Neutrophil (primary cell): ENCODE data around the gene PRKCI.
"Not testable (repeated sequence)": the region's sequence is repeated elsewhere in the genome, so short reads cannot be mapped to it uniquely, and the experiment has no call there.

Experiments used
- H3K27ac ChIP-seq: fragments of 200-600 bp; sonication (generic); 2 replicates; pipeline ENCODE4 v1.5.1; 2016; ENCODE audit warnings: mild to moderate bottlenecking, moderate library complexity
- H3K27me3 ChIP-seq: fragments of 200-600 bp; sonication (generic); 2 replicates; pipeline ENCODE4 v1.6.0; 2016; ENCODE audit warnings: mild to moderate bottlenecking
- H3K36me3 ChIP-seq: fragments of 200-600 bp; sonication (generic); 2 replicates; pipeline ENCODE4 v1.5.1; 2017
- H3K4me1 ChIP-seq, 2 experiments: fragments of 200-600 bp in 1 of 2; sonication (generic) in 1 of 2; 1 replicate in 1 of 2; 2 replicates in 1 of 2; pipeline versions ENCODE4 v1.5.1 to v1.6.1; 2013 to 2016; ENCODE audit warnings: low read depth in 1 of 2, low read length in 1 of 2, mild to moderate bottlenecking in 1 of 2, moderate library complexity in 1 of 2; ENCODE audit not compliant: control insufficient read depth in 1 of 2, insufficient read depth in 1 of 2
- H3K4me3 ChIP-seq, 2 experiments: fragments of 200-600 bp in 1 of 2; sonication (generic) in 1 of 2; 1 replicate in 1 of 2; 2 replicates in 1 of 2; pipeline ENCODE4 v1.5.1; 2013 to 2016; ENCODE audit warnings: low read depth in 1 of 2, low read length in 1 of 2, mild to moderate bottlenecking in 1 of 2, moderate library complexity in 1 of 2
- H3K9me3 ChIP-seq: fragments of 200-600 bp; sonication (generic); 2 replicates; pipeline ENCODE4 v1.5.1; 2016
- CTCF ChIP-seq: fragments of 200-600 bp; sonication (generic); IDR thresholded peaks from 2 replicates; pipeline ENCODE4 v1.5.1; 2016; ENCODE audit warnings: antibody characterized with exemption

PRKCI gene

GRCh38 chr3:170270282-170270881, 48.2 kb downstream of the PRKCI start:
- H3K9me3 ChIP-seq = no peaks in the 10 kb centered on the region

GRCh38 chr3:170274641-170275040, 52.4 kb downstream of the PRKCI start:
- no peak overlapping the region for H3K4me3 ChIP-seq
- no peaks in the 10 kb centered on the region for H3K27me3 ChIP-seq
- H3K27ac ChIP-seq = no peak overlapping the region
- TF ChIP-seq CTCF = no peak
- peaks cover 8 to 10% of the 10 kb centered on the region in 2 experiments for H3K4me1 ChIP-seq
- H3K36me3 ChIP-seq = peaks cover 12% of the 10 kb centered on the region
- H3K9me3 ChIP-seq = no peaks in the 10 kb centered on the region

More at GRCh38 chr3:170270282-170270881, 48.2 kb downstream of the PRKCI start:
- TF ChIP-seq CTCF = no peak
- no peaks in the 10 kb centered on the region for H3K27me3 ChIP-seq
- H3K4me3 ChIP-seq = no peak overlapping the region
- no peaks in the 10 kb centered on the region for H3K4me1 ChIP-seq
- H3K36me3 ChIP-seq = peaks cover 12% of the 10 kb centered on the region
- no peak overlapping the region for H3K27ac ChIP-seq

- H3K4me3 ChIP-seq = no peak overlapping the region
- H3K27me3 ChIP-seq = no peaks in the 10 kb centered on the region
- peaks cover 9% of the 10 kb centered on the region for H3K36me3 ChIP-seq
- H3K4me1 ChIP-seq = peaks cover 8 to 10% of the 10 kb centered on the region in 2 experiments
- H3K9me3 ChIP-seq = no peaks in the 10 kb centered on the region
- no peak for TF ChIP-seq CTCF
- H3K27ac ChIP-seq = no peak overlapping the region
Observed at GRCh38 chr3:170275832-170276231, 53.6 kb downstream of the PRKCI start.

- not testable (repeated sequence) for H3K9me3 ChIP-seq, H3K27me3 ChIP-seq, H3K27ac ChIP-seq, H3K36me3 ChIP-seq, H3K4me3 ChIP-seq
- H3K4me1 ChIP-seq = peaks cover 8 to 10% of the 10 kb centered on the region in 2 experiments
Observed at GRCh38 chr3:170277311-170277710, 55.1 kb downstream of the PRKCI start.

GRCh38 chr3:170277833-170278580, 55.8 kb downstream of the PRKCI start:
- Histone ChIP-seq H3K27ac (no peak overlapping the region), H3K4me3 (no peak overlapping the region), H3K27me3 (no peaks in the 10 kb centered on the region), H3K4me1 (peaks cover 8 to 10% of the 10 kb centered on the region in 2 experiments), H3K36me3 (peaks cover 5% of the 10 kb centered on the region), H3K9me3 (no peaks in the 10 kb centered on the region)
- TF ChIP-seq CTCF = no peak

GRCh38 chr3:170278627-170279026, 56.4 kb downstream of the PRKCI start:
- H3K36me3 ChIP-seq = no peaks in the 10 kb centered on the region
- peaks cover 8 to 10% of the 10 kb centered on the region in 2 experiments for H3K4me1 ChIP-seq
- no peak overlapping the region for H3K27ac ChIP-seq
- no peak overlapping the region for H3K4me3 ChIP-seq
- no peaks in the 10 kb centered on the region for H3K9me3 ChIP-seq
- TF ChIP-seq CTCF = no peak
- H3K27me3 ChIP-seq = no peaks in the 10 kb centered on the region
